Chondrocyte (in vitro differentiated cells): Measurements from ENCODE around the gene CTRB1. TPM values are rescaled to one million over a fixed set of nuclear protein-coding genes. Genes with fewer than 3 reads are reported as not detected.
A peak's percentile ranks its signal among the peaks of the same experiment; 100 is the strongest.
"Not testable (repeated sequence)": the region's sequence is repeated elsewhere in the genome, so short reads cannot be mapped to it uniquely, and the experiment has no call there.

Experiments
- DNase-seq: peaks from one replicate; pipeline ENCODE4 v3.0.0; 2021; ENCODE audit warnings: mixed read lengths, low spot score
- H3K27ac Mint-ChIP-seq: one replicate; pipeline ENCODE4 v1.8.0; 2021; ENCODE audit warnings: mild to moderate bottlenecking, moderate library complexity, mixed read lengths; ENCODE audit not compliant: unreplicated experiment
- H3K27me3 Mint-ChIP-seq: 2 replicates; pipeline ENCODE4 v1.8.0; 2021; ENCODE audit warnings: low read depth, mixed read lengths
- H3K36me3 Mint-ChIP-seq: 2 replicates; pipeline ENCODE4 v1.8.0; 2021; ENCODE audit warnings: low read depth, mixed read lengths
- H3K4me1 Mint-ChIP-seq: 2 replicates; pipeline ENCODE4 v1.8.0; 2021; ENCODE audit warnings: low read depth, mild to moderate bottlenecking, mixed read lengths
- H3K4me3 Mint-ChIP-seq: one replicate; pipeline ENCODE4 v1.8.0; 2021; ENCODE audit warnings: mild to moderate bottlenecking, moderate library complexity, mixed read lengths; ENCODE audit not compliant: unreplicated experiment
- H3K9me3 Mint-ChIP-seq: 2 replicates; pipeline ENCODE4 v1.8.0; 2021; ENCODE audit warnings: low read depth, mixed read lengths
- total RNA-seq: library from RNA; stranded (reverse); gene quantifications from 3 replicates; pipeline ENCODE4 v1.2.1, GENCODE V29; 2021
- TF ChIP-seq, protein P1 (sequence below): fragments of 200-600 bp; sonication (generic); IDR thresholded peaks from 2 replicates; pipeline ENCODE4 v1.5.0; 2021; ENCODE audit warnings: antibody characterized with exemption, mild to moderate bottlenecking, moderate library complexity

CTRB1 gene
- total RNA-seq, 1 donor from 2014 or later = not detected

DNA sequence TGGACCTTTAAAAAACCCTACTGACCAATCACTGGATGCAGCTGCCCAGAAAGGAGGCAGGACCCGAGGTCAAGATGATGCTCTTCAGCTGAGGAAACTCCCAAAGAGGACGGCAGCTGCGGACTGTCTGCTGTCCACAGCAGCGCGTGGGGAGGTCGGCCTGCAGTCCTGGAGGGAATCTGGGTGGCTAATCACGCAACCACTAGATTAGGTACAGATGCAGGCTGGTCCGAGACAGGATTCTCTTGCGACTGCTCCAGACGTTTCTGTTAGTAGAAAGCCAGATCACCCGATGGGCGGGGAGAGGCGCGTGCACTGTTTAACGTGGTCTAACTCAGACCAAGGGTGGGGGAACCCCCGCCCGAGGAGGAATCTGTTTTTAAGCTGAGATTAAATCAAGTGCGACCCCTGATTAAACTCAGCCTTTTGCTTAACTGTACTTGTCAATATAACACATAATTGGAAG lies 20.6 kb upstream of the CTRB1 start:
- H3K27me3 Mint-ChIP-seq = peaks cover 9% of the 10 kb centered on the region
- H3K4me3 Mint-ChIP-seq = no peak overlapping the region
- H3K9me3 Mint-ChIP-seq = no peaks in the 10 kb centered on the region
- H3K27ac Mint-ChIP-seq = no peak overlapping the region
- peak; percentile 52 for DNase-seq
- peaks cover 17% of the 10 kb centered on the region for H3K4me1 Mint-ChIP-seq
- H3K36me3 Mint-ChIP-seq = no peaks in the 10 kb centered on the region
- TF ChIP-seq, protein P1, sequence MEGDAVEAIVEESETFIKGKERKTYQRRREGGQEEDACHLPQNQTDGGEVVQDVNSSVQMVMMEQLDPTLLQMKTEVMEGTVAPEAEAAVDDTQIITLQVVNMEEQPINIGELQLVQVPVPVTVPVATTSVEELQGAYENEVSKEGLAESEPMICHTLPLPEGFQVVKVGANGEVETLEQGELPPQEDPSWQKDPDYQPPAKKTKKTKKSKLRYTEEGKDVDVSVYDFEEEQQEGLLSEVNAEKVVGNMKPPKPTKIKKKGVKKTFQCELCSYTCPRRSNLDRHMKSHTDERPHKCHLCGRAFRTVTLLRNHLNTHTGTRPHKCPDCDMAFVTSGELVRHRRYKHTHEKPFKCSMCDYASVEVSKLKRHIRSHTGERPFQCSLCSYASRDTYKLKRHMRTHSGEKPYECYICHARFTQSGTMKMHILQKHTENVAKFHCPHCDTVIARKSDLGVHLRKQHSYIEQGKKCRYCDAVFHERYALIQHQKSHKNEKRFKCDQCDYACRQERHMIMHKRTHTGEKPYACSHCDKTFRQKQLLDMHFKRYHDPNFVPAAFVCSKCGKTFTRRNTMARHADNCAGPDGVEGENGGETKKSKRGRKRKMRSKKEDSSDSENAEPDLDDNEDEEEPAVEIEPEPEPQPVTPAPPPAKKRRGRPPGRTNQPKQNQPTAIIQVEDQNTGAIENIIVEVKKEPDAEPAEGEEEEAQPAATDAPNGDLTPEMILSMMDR = no peak

DNA sequence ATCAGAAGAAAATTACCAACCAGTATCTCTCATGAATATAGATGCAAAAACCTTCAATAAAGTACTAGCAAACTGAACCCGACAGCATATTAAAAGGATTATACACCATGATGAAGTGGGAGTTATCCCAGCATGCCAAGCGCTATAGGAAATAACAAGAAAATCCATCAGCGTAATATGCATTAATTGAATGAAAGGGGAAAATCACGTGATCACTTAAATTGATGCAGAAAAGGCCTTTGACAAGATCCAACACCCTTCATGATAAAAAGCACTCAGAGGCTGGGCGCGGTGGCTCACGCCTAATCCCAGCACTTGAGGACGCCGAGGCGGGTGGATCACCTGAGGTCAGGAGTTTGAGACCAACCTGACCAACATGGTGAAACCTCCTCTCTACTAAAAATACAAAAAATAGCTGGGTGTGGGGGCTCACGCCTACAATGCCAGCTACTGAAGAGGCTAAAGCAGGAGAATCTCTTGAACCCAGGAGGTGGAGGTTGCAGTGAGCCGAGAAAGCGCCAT lies 16.7 kb upstream of the CTRB1 start:
- DNase-seq = peak; percentile 29
- TF ChIP-seq, protein P1 = no peak
- H3K4me1 Mint-ChIP-seq = peaks cover 11% of the 10 kb centered on the region
- no peaks in the 10 kb centered on the region for H3K9me3 Mint-ChIP-seq
- H3K27me3 Mint-ChIP-seq = peaks cover 4% of the 10 kb centered on the region
- H3K27ac Mint-ChIP-seq = no peak overlapping the region
- H3K4me3 Mint-ChIP-seq = no peak overlapping the region
- no peaks in the 10 kb centered on the region for H3K36me3 Mint-ChIP-seq

DNA sequence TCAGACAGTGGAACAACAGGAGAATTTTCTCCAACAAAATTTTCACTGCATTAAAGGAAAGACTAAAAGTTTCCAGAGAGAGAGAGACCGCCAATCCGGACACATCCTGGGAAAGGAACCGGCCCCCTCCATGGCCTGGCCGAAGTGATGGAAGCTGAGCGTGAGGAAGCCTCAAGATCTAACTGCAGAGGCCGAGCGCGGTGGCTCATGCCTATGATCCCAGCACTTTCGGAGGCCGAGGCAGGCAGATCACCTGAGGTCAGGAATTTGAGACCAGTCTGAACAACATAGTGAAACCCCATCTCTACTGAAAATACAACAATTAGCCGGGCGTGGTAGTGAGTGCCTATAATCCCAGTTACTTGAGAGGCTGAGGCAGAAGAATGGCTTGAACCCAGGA lies 15.7 kb upstream of the CTRB1 start:
- TF ChIP-seq, protein P1 = no peak
- Mint-ChIP-seq H3K4me1 (peaks cover 11% of the 10 kb centered on the region), H3K4me3 (no peak overlapping the region), H3K27me3 (no peaks in the 10 kb centered on the region), H3K9me3 (no peaks in the 10 kb centered on the region), H3K27ac (no peak overlapping the region), H3K36me3 (no peaks in the 10 kb centered on the region)
- DNase-seq = peak; percentile 61

DNA sequence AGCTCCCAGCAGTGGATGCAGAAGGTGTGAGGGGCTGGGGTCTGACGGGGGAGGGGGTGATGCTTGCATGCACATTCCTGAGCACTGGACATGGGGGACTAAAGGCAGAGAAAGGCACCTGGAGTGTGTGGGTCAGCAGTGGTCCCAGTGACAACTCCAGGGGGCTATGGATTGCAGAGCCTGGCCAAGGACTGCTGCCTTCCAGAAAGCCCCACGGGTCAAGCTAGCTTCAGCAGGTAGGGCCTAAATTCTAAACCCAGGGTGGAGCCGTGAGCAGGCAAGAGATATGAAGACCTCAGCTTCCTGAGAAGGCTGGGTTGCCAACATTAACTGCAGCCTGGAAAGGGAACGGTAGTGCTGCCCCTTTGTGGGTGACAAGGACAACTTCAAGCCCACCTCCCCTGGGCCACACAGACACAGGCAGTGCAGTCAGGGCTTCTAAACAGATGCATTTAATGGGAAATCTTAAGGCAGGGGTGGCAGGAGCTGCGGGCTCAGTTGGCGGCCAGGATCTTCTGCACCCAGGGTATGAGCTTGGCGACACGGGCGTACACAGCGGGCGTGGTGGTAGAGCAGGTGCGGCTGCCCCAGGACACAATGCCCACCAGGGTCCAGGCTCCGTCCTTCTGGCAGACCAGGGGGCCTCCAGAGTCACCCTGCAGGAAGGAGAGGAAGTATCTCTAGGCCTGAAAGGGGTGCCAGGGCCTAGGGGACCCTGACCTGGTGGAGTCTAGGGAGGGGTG lies 14.9 kb upstream of the CTRB1 start:
- TF ChIP-seq, protein P1 = no peak
- no peaks in the 10 kb centered on the region for H3K36me3 Mint-ChIP-seq
- H3K27me3 Mint-ChIP-seq = no peaks in the 10 kb centered on the region
- no peaks in the 10 kb centered on the region for H3K9me3 Mint-ChIP-seq
- H3K4me1 Mint-ChIP-seq = peaks cover 11% of the 10 kb centered on the region
- H3K27ac Mint-ChIP-seq = no peak overlapping the region
- DNase-seq = peak; percentile 83
- H3K4me3 Mint-ChIP-seq = no peak overlapping the region

DNA sequence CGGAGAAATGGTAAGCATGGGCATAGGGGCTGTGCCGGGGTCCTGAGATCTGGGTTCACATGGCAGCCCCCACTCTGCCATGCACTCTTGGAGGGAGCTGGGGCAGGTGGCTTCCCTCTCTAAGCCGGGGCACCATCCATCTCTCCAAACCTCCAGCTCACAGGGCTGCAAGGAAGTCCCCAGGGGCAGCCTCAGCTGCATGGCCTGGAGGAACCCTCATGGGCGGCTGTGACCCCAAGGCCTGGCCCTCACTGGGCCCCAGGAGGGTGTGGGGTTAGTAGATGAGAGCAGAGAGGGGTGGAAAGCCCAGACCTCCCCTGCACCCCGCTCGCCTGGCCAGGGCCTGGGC lies 14.4 kb upstream of the CTRB1 start:
- DNase-seq = peak; percentile 49
- Mint-ChIP-seq H3K9me3 (no peaks in the 10 kb centered on the region), H3K36me3 (no peaks in the 10 kb centered on the region), H3K27ac (no peak overlapping the region), H3K4me1 (peaks cover 8% of the 10 kb centered on the region), H3K4me3 (no peak overlapping the region), H3K27me3 (no peaks in the 10 kb centered on the region)
- TF ChIP-seq, protein P1 = no peak

DNA sequence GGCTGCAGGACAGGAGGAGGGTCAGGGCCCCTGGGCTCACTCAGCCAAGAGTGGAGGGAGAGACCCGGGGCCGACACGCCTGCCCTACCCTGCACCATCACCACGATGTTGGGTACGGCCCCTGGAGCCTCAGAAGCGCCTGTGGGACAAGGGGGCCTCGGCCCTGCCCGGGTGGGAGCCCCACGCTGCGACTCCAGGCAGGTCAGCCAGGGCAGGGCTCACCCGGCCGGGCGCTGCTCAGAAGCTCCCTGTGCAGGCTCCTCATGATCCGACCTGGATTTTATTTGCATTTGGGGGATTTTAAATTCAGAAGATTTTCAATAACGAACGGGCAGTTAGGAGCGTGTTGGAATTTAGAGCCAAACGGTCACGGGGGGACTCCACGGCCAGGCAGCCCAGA lies 13.9 kb upstream of the CTRB1 start:
- H3K9me3 Mint-ChIP-seq, H3K4me3 Mint-ChIP-seq, H3K4me1 Mint-ChIP-seq, DNase-seq, H3K27me3 Mint-ChIP-seq, H3K27ac Mint-ChIP-seq, H3K36me3 Mint-ChIP-seq: not testable (repeated sequence)

DNA sequence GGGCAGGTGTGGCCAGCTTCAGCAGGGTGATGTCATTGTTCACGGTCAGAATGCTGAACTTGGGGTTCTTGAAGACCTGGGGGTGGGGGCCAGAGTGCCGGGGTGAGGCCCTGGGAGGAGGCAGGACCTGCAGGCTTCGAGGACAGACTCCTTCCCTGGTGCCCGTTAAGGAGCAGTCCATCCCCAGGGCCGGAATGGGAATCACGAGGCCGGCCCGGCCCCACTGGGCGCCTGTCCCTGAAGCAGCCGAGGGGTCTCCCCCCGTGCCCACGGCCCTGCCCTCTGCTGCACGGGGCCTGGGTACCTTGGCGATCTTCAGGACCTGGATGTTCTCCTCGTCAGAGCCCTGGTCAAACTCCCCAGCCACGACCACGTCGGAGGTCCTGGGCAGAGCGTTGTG lies 13.3 kb upstream of the CTRB1 start:
- not testable (repeated sequence) for H3K4me1 Mint-ChIP-seq, H3K27ac Mint-ChIP-seq, H3K36me3 Mint-ChIP-seq, H3K4me3 Mint-ChIP-seq, H3K27me3 Mint-ChIP-seq, H3K9me3 Mint-ChIP-seq
- DNase-seq = peak; percentile 37

DNA sequence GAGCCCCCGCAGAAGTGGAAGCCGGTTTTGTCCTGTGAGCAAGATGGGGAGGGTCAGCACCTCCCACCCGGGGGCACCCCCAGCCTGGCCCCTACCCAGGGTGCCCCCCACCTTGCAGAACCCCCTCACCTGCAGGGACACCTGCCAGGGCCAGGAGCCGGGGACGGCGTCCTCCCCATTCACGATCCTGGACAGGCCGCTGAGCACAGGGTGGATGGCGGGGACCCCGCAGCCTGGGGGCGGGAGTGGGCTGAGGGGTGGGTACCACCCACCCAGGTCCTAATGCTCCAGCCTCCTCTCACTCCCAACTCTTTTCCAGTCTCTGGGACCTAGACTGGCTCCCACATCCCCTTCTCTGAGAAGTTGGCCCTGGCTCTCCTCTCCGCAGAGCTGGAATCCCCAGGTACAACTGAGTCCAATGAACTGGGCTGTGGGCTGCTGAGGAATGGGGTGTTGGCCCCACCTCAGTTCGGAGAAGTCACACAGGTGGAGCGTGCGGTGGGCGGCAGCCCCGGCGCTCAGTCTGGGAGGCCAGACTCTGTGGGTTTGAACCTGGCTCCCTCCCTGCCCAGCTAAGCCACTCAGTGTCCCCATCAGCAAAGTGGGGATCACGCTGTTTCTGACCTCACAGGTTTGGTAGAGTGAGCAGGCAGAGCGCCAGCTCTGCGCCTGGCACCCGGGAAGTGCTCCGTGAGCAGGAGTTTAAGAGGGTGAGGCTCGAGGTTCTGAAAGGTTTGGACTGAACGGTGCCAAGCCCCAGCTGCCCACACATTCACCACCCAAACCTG lies 12.6 kb upstream of the CTRB1 start:
- H3K4me3 Mint-ChIP-seq, H3K4me1 Mint-ChIP-seq, H3K27me3 Mint-ChIP-seq, H3K9me3 Mint-ChIP-seq, H3K27ac Mint-ChIP-seq, H3K36me3 Mint-ChIP-seq: not testable (repeated sequence)
- peak; percentile 72 for DNase-seq
